ENCODE data around the gene FKBP2. TPM values are rescaled to one million over a fixed set of nuclear protein-coding genes. Genes with fewer than 3 reads are reported as not detected.
A peak's percentile ranks its signal among the peaks of the same experiment; 100 is the strongest.

The FKBP2 gene
- total RNA-seq, 1 donor from 2014 or later: 5.3 TPM

- peaks cover 14% of the 10 kb centered on the region for H3K27me3 Mint-ChIP-seq (ENCODE audit: insufficient read depth, low read depth)
- no peak overlapping the region for H3K27ac ChIP-seq
- H3K4me3 Mint-ChIP-seq: peak overlapping the region; percentile 53
These were observed 1.9 kb upstream of the FKBP2 start for GRCh38 chr11:64238999-64239398.

GRCh38 chr11:64239662-64240434 lies 1.0 kb upstream of the FKBP2 start:
- Histone ChIP-seq H3K4me2 (peak overlapping the region; percentile 76), H3K9me3 (ENCODE audit: low read depth) (no peaks in the 10 kb centered on the region), H3K79me2 (ENCODE audit: low read depth) (peaks cover 11% of the 10 kb centered on the region), H3K4me1 (peaks cover 4% of the 10 kb centered on the region), H3K36me3 (no peaks in the 10 kb centered on the region), H4K20me1 (ENCODE audit: low read depth) (peaks cover 13% of the 10 kb centered on the region), H3K27me3 (peaks cover 10% of the 10 kb centered on the region), H3K9ac (no peak overlapping the region), H3K27ac (peak overlapping the region; percentile 95), H2AFZ (replicated peaks) (no peak overlapping the region), H3K4me3 (peak overlapping the region; percentile 84), H3F3A (ENCODE audit: low read depth) (peaks cover 33% of the 10 kb centered on the region)
- Mint-ChIP-seq H3K4me1 (peaks cover 27% of the 10 kb centered on the region), H3K4me3 (peak overlapping the region; percentile 89), H3K36me3 (peaks cover 2% of the 10 kb centered on the region), H3K27ac (no peak overlapping the region), H3K9me3 (no peaks in the 10 kb centered on the region), H3K27me3 (ENCODE audit: insufficient read depth, low read depth) (peaks cover 14% of the 10 kb centered on the region)
- no peak for TF ChIP-seq EZH2phosphoT487 (IDR thresholded peaks at IDR 0.05)
- no peak for TF ChIP-seq EZH2 (IDR thresholded peaks at IDR 0.05)
- no peak for TF ChIP-seq CTCF (IDR thresholded peaks at IDR 0.05)
- DNase-seq (ENCODE audit: low spot score): no peak

More at GRCh38 chr11:64238999-64239398, 1.9 kb upstream of the FKBP2 start:
- Histone ChIP-seq H3K79me2 (ENCODE audit: low read depth) (peaks cover 11% of the 10 kb centered on the region), H3K9me3 (ENCODE audit: low read depth) (no peaks in the 10 kb centered on the region), H2AFZ (replicated peaks) (no peak overlapping the region), H3K4me1 (peaks cover 4% of the 10 kb centered on the region), H4K20me1 (ENCODE audit: low read depth) (peaks cover 13% of the 10 kb centered on the region), H3K27me3 (peaks cover 14% of the 10 kb centered on the region), H3K4me2 (no peak overlapping the region), H3F3A (ENCODE audit: low read depth) (peaks cover 34% of the 10 kb centered on the region), H3K9ac (no peak overlapping the region), H3K36me3 (no peaks in the 10 kb centered on the region), H3K4me3 (no peak overlapping the region)
- TF ChIP-seq EZH2phosphoT487 (IDR thresholded peaks at IDR 0.05) (no peak), CTCF (IDR thresholded peaks at IDR 0.05) (no peak), EZH2 (IDR thresholded peaks at IDR 0.05) (no peak)
- peaks cover 27% of the 10 kb centered on the region for H3K4me1 Mint-ChIP-seq
- DNase-seq (ENCODE audit: low spot score): no peak
- H3K36me3 Mint-ChIP-seq: peaks cover 2% of the 10 kb centered on the region
- no peaks in the 10 kb centered on the region for H3K9me3 Mint-ChIP-seq
- H3K27ac Mint-ChIP-seq: no peak overlapping the region

GRCh38 chr11:64241241-64241490 lies 271 bp downstream of the FKBP2 start:
- Histone ChIP-seq H3K27ac (peak overlapping the region; percentile 95), H3K4me2 (peak overlapping the region; percentile 76), H3K9ac (peak overlapping the region; percentile 65), H3K9me3 (ENCODE audit: low read depth) (no peaks in the 10 kb centered on the region), H3K36me3 (no peaks in the 10 kb centered on the region), H3K4me3 (peak overlapping the region; percentile 84), H4K20me1 (ENCODE audit: low read depth) (peaks cover 22% of the 10 kb centered on the region), H2AFZ (replicated peaks) (no peak overlapping the region), H3K27me3 (no peaks in the 10 kb centered on the region), H3K79me2 (ENCODE audit: low read depth) (peaks cover 22% of the 10 kb centered on the region), H3K4me1 (peaks cover 7% of the 10 kb centered on the region), H3F3A (ENCODE audit: low read depth) (peaks cover 21% of the 10 kb centered on the region)
- H3K4me3 Mint-ChIP-seq: peak overlapping the region; percentile 89
- peak; percentile 99 for DNase-seq (ENCODE audit: low spot score)
- H3K9me3 Mint-ChIP-seq: no peaks in the 10 kb centered on the region
- peaks cover 23% of the 10 kb centered on the region for H3K4me1 Mint-ChIP-seq
- no peak for TF ChIP-seq EZH2 (IDR thresholded peaks at IDR 0.05)
- TF ChIP-seq EZH2phosphoT487 (IDR thresholded peaks at IDR 0.05): no peak
- no peak for TF ChIP-seq CTCF (IDR thresholded peaks at IDR 0.05)
- peaks cover 2% of the 10 kb centered on the region for H3K36me3 Mint-ChIP-seq
- H3K27ac Mint-ChIP-seq: peak overlapping the region; percentile 69
- peaks cover 7% of the 10 kb centered on the region for H3K27me3 Mint-ChIP-seq (ENCODE audit: insufficient read depth, low read depth)
